B cell (primary cell): Measurements from ENCODE around the gene TAC1. TPM values are rescaled to one million over a fixed set of nuclear protein-coding genes. Genes with fewer than 3 reads are reported as not detected.
"Not testable (repeated sequence)": the region's sequence is repeated elsewhere in the genome, so short reads cannot be mapped to it uniquely, and the experiment has no call there.

Experiments
- ATAC-seq: fragments of 200-7000 bp; cut with Tn5 transposase; one replicate; pipeline ENCODE4 v1.10.0; 2021; ENCODE audit warnings: low read depth, mild to moderate bottlenecking, moderate number of reproducible peaks, moderate library complexity
- CTCF ChIA-PET: fragments of 350-600 bp; sonication (Branson Sonifier 250); formaldehyde crosslinking; loops from one replicate; lab custom pipeline; 2021; ENCODE audit warnings: antibody characterized with exemption, inconsistent platforms; lab: Charles Lee
- POLR2A ChIA-PET: fragments of 350-600 bp; sonication (Branson Sonifier 250); formaldehyde crosslinking; loops from one replicate; lab custom pipeline; 2021; ENCODE audit warnings: antibody characterized with exemption; lab: Charles Lee
- DNase-seq: peaks from one replicate; pipeline ENCODE4 v3.0.0; 2013
- H2AFZ ChIP-seq: 2 replicates; pipeline ENCODE4 v1.6.1; 2012; ENCODE audit warnings: mild to moderate bottlenecking, low read depth, low read length; ENCODE audit not compliant: insufficient read depth, poor library complexity, severe bottlenecking
- H3K27ac ChIP-seq, 2 donors: 1 replicate in 1 of 2; 2 replicates in 1 of 2; pipeline ENCODE4 v1.5.1; 2012 to 2013; ENCODE audit warnings: low read length in 2 of 2, mild to moderate bottlenecking in 2 of 2, moderate library complexity in 1 of 2
- H3K27me3 ChIP-seq, 4 experiments: fragments of 200-600 bp in 1 of 4; sonication (generic) in 1 of 4; replicated peaks in 1 of 4; 1 replicate in 2 of 4; 2 replicates in 2 of 4; pipeline versions ENCODE4 v1.6.1 to v1.7.0; 2013 to 2016; ENCODE audit warnings: low read length in 3 of 4, mild to moderate bottlenecking in 2 of 4, mixed read lengths in 1 of 4, moderate library complexity in 1 of 4; ENCODE audit not compliant: insufficient read depth in 4 of 4, control insufficient read depth in 3 of 4; ENCODE audit errors: control extremely low read depth in 1 of 4
- H3K36me3 ChIP-seq, 2 experiments: replicated peaks in 1 of 2; 1 replicate in 1 of 2; 2 replicates in 1 of 2; pipeline versions ENCODE4 v1.6.1 to v1.7.1; 2013; ENCODE audit warnings: low read length in 1 of 2; ENCODE audit not compliant: insufficient read depth in 2 of 2, control insufficient read depth in 1 of 2; ENCODE audit errors: control extremely low read depth in 1 of 2, extremely low read depth in 1 of 2
- H3K4me1 ChIP-seq, 2 donors: fragments of 200-600 bp in 1 of 2; sonication (generic) in 1 of 2; 1 replicate in 1 of 2; 2 replicates in 1 of 2; pipeline versions ENCODE4 v1.5.1 to v1.6.1; 2013 to 2017; ENCODE audit warnings: low read length in 2 of 2; ENCODE audit not compliant: control insufficient read depth in 2 of 2, insufficient read depth in 2 of 2
- H3K4me2 ChIP-seq: replicated peaks from 2 replicates; pipeline ENCODE3; 2012; ENCODE audit warnings: mild to moderate bottlenecking, low read depth, low read length; ENCODE audit not compliant: poor library complexity, severe bottlenecking
- H3K4me3 ChIP-seq, 5 experiments: fragments of 200-600 bp in 1 of 5; sonication (generic) in 1 of 5; 1 replicate in 3 of 5; 2 replicates in 2 of 5; pipeline versions ENCODE4 v1.5.1 to v1.7.0; 2011 to 2016; ENCODE audit warnings: low read length in 4 of 5, mild to moderate bottlenecking in 4 of 5, low read depth in 2 of 5, control low read depth in 1 of 5, moderate library complexity in 1 of 5; ENCODE audit not compliant: insufficient read depth in 1 of 5; ENCODE audit errors: control extremely low read depth in 1 of 5, extremely low read depth in 1 of 5
- H3K79me2 ChIP-seq: fragments of 200-600 bp; sonication (generic); one replicate; pipeline ENCODE4 v1.6.0; 2016; ENCODE audit warnings: low read length; ENCODE audit not compliant: control insufficient read depth, insufficient read depth
- H3K9ac ChIP-seq: fragments of 200-600 bp; sonication (generic); 2 replicates; pipeline ENCODE4 v1.6.1; 2017; ENCODE audit warnings: mild to moderate bottlenecking, low read length, moderate library complexity
- H3K9me3 ChIP-seq, 3 donors: one replicate each; pipeline versions ENCODE4 v1.6.1 to v1.7.1; 2013; ENCODE audit warnings: low read length in 2 of 3; ENCODE audit not compliant: control insufficient read depth in 2 of 3, insufficient read depth in 1 of 3; ENCODE audit errors: control extremely low read depth in 1 of 3
- H4K20me1 ChIP-seq: 2 replicates; pipeline ENCODE4 v1.6.0; 2012; ENCODE audit warnings: mild to moderate bottlenecking, low read length; ENCODE audit not compliant: insufficient read depth, control insufficient read depth, poor library complexity, severe bottlenecking
- H3K27ac Mint-ChIP-seq: one replicate; pipeline ENCODE4 v1.8.0; 2021; ENCODE audit warnings: mixed read lengths
- H3K27me3 Mint-ChIP-seq: one replicate; pipeline ENCODE4 v1.8.0; 2021; ENCODE audit warnings: mixed read lengths
- H3K4me1 Mint-ChIP-seq: one replicate; pipeline ENCODE4 v1.8.0; 2021; ENCODE audit warnings: mixed read lengths
- H3K4me3 Mint-ChIP-seq: one replicate; pipeline ENCODE4 v1.8.0; 2021; ENCODE audit warnings: mixed read lengths
- H3K9me3 Mint-ChIP-seq: one replicate; pipeline ENCODE4 v1.8.0; 2022; ENCODE audit warnings: mixed read lengths; ENCODE audit not compliant: insufficient read depth
- EZH2 ChIP-seq: IDR thresholded peaks from 2 replicates; pipeline ENCODE4 v1.6.1; 2012; ENCODE audit warnings: borderline replicate concordance, low read depth, mild to moderate bottlenecking, moderate library complexity, low read length; ENCODE audit not compliant: insufficient read depth, poor library complexity, severe bottlenecking
- WGBS: methylation state at CpG from one replicate; pipeline ENCODE4 v1.1.5; 2013; ENCODE audit warnings: missing lambda C conversion rate; ENCODE audit not compliant: insufficient coverage; 5-methylcytosine and 5-hydroxymethylcytosine counted together
- intact Hi-C: fragments of 100-400 bp; cut with micrococcal nuclease; formaldehyde crosslinking; loops from one replicate; pipeline ENCODE4 v1.10.0; 2022
- polyA plus RNA-seq: library from polyadenylated mRNA; depleted of rRNA; stranded (reverse); fragments of >200 nt; gene quantifications from 2 replicates; pipeline ENCODE4 v1.2.3, GENCODE V29; 2012
- total RNA-seq, 2 donors: library from RNA; stranded (reverse); fragments of 120-200 nt in 1 of 2; gene quantifications; 1 replicate in 1 of 2; 2 replicates in 1 of 2; pipeline versions ENCODE4 v1.2.3 to v1.2.4, GENCODE V29; 2013 to 2022
- TF ChIP-seq, protein P1 (sequence below): fragments of 200-600 bp; IDR thresholded peaks from one replicate; pipeline ENCODE4 v1.8.0; 2022; ENCODE audit warnings: antibody characterized with exemption, mild to moderate bottlenecking

Gene TAC1
- total and polyA plus RNA-seq, 2 donors (not counting 1 experiment from before 2014, with no cell fraction given), result not detected

- DNase-seq (no peak), ATAC-seq (no peak)
- POLR2A ChIA-PET, result no interaction called here
- no peaks in the 10 kb centered on the region for H3K4me1 ChIP-seq
- H3K9ac ChIP-seq, result no peak overlapping the region
- no peak overlapping the region for H3K27ac ChIP-seq
- no peaks in the 10 kb centered on the region for H3K36me3 ChIP-seq
- H3K4me3 ChIP-seq, result no peak overlapping the region
- no peaks in the 10 kb centered on the region for H4K20me1 ChIP-seq
- intact Hi-C loops, result no loop called here
- H3K4me1 Mint-ChIP-seq, result no peaks in the 10 kb centered on the region
- no peaks in the 10 kb centered on the region for H3K79me2 ChIP-seq
- no peak overlapping the region for H2AFZ ChIP-seq
- no peak overlapping the region for H3K4me3 Mint-ChIP-seq
- H3K9me3 Mint-ChIP-seq, result no peaks in the 10 kb centered on the region
- no peaks in the 10 kb centered on the region for H3K9me3 ChIP-seq
- WGBS, result 88% methylated on average over 1 of the region's 6 CpGs
- no peak for TF ChIP-seq EZH2
- TF ChIP-seq, protein P1, sequence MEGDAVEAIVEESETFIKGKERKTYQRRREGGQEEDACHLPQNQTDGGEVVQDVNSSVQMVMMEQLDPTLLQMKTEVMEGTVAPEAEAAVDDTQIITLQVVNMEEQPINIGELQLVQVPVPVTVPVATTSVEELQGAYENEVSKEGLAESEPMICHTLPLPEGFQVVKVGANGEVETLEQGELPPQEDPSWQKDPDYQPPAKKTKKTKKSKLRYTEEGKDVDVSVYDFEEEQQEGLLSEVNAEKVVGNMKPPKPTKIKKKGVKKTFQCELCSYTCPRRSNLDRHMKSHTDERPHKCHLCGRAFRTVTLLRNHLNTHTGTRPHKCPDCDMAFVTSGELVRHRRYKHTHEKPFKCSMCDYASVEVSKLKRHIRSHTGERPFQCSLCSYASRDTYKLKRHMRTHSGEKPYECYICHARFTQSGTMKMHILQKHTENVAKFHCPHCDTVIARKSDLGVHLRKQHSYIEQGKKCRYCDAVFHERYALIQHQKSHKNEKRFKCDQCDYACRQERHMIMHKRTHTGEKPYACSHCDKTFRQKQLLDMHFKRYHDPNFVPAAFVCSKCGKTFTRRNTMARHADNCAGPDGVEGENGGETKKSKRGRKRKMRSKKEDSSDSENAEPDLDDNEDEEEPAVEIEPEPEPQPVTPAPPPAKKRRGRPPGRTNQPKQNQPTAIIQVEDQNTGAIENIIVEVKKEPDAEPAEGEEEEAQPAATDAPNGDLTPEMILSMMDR, result no peak
- CTCF ChIA-PET, result no interaction called here
- no peaks in the 10 kb centered on the region for H3K27me3 ChIP-seq
- H3K27me3 Mint-ChIP-seq, result peaks cover 3% of the 10 kb centered on the region
- H3K27ac Mint-ChIP-seq, result no peak overlapping the region
- H3K4me2 ChIP-seq, result no peak overlapping the region
These were observed 39.7 kb downstream of the TAC1 start for GRCh38 chr7:97771576-97771975.

- no peaks in the 10 kb centered on the region for H3K4me1 Mint-ChIP-seq
- H3K27me3 Mint-ChIP-seq, result peaks cover 4% of the 10 kb centered on the region
- no peak for DNase-seq
- no CpG with 5 or more reads among the region's 4 CpGs for WGBS
- TF ChIP-seq, protein P1, result no peak
- TF ChIP-seq EZH2, result no peak
- ChIA-PET CTCF (no interaction called here), POLR2A (no interaction called here)
- H3K4me2 ChIP-seq, result no peak overlapping the region
- no peak for ATAC-seq
- no peak overlapping the region for H2AFZ ChIP-seq
- H3K4me1 ChIP-seq, result no peaks in the 10 kb centered on the region
- H3K27ac Mint-ChIP-seq, result no peak overlapping the region
- H3K4me3 Mint-ChIP-seq, result no peak overlapping the region
- intact Hi-C loops, result no loop called here
- no peaks in the 10 kb centered on the region for H3K79me2 ChIP-seq
- H3K27ac ChIP-seq, result no peak overlapping the region
- no peaks in the 10 kb centered on the region for H4K20me1 ChIP-seq
- H3K36me3 ChIP-seq, result no peaks in the 10 kb centered on the region
- H3K9me3 Mint-ChIP-seq, result no peaks in the 10 kb centered on the region
- H3K9ac ChIP-seq, result no peak overlapping the region
- H3K9me3 ChIP-seq, result no peaks in the 10 kb centered on the region
- H3K27me3 ChIP-seq, result no peaks in the 10 kb centered on the region
- no peak overlapping the region for H3K4me3 ChIP-seq
These were observed 40.4 kb downstream of the TAC1 start for GRCh38 chr7:97772045-97772901.

GRCh38 chr7:97786398-97786797 lies 54.5 kb downstream of the TAC1 start:
- H4K20me1 ChIP-seq, H3K27ac Mint-ChIP-seq, H3K9ac ChIP-seq, H3K4me3 Mint-ChIP-seq, H3K4me1 Mint-ChIP-seq, POLR2A ChIA-PET, ATAC-seq, H2AFZ ChIP-seq, H3K4me3 ChIP-seq, CTCF ChIA-PET, H3K9me3 Mint-ChIP-seq, H3K27me3 ChIP-seq, DNase-seq, H3K27me3 Mint-ChIP-seq, H3K4me2 ChIP-seq, H3K4me1 ChIP-seq, intact Hi-C loops, H3K27ac ChIP-seq, H3K36me3 ChIP-seq, H3K79me2 ChIP-seq, H3K9me3 ChIP-seq: not testable (repeated sequence)
- WGBS, result 98% methylated on average over 3 of the region's 7 CpGs
